A549 (cell line): ENCODE data around the gene CYP26C1. TPM values are rescaled to one million over a fixed set of nuclear protein-coding genes. Genes with fewer than 3 reads are reported as not detected.

Experiments used
- ATAC-seq, 2 experiments: fragments of 200-7000 bp in 1 of 2; fragments of >200 bp in 1 of 2; cut with Nextera tagmentation in 1 of 2; cut with Tn5 transposase in 1 of 2; 3 replicates each; pipeline versions ENCODE4 v1.8.0 to v1.9.1; 2018 to 2020; ENCODE audit warnings: mild to moderate bottlenecking in 1 of 2, moderate library complexity in 1 of 2
- CTCF ChIA-PET: fragments of 300-600 bp; sonication (Branson Sonifier 250); formaldehyde crosslinking; extraction: SDS; loops from one replicate; lab custom pipeline; 2021; ENCODE audit warnings: antibody characterized with exemption, inconsistent platforms; lab: Yijun Ruan, JAX
- POLR2A ChIA-PET: fragments of 350-600 bp; formaldehyde crosslinking; extraction: SDS; loops from one replicate; lab custom pipeline; 2021; ENCODE audit warnings: antibody characterized with exemption, inconsistent platforms; lab: Yijun Ruan, JAX
- DNase-seq, 2 experiments: peaks; one replicate each; pipeline versions ENCODE4 v3.0.0 to v3.0.0-alpha.2; 2011 to 2016; ENCODE audit warnings: low read depth in 1 of 2, low spot score in 1 of 2
- FAIRE-seq: peaks from 2 replicates; lab custom pipeline; 2011; peaks lifted over from hg19 to GRCh38; lab: Jason Lieb, UNC
- H3K27ac ChIP-seq, 2 experiments: fragments of >200 bp; sonication (Bioruptor Twin); formaldehyde crosslinking; 3 replicates each; pipeline ENCODE4 v1.5.1; 2016 to 2017
- H3K4me1 ChIP-seq: fragments of >200 bp; sonication (Bioruptor Twin); formaldehyde crosslinking; 3 replicates; pipeline ENCODE4 v1.6.1; 2016
- H3K4me2 ChIP-seq: fragments of >200 bp; sonication (Bioruptor Twin); formaldehyde crosslinking; 3 replicates; pipeline ENCODE4 v1.6.1; 2016
- H3K4me3 ChIP-seq: fragments of >200 bp; sonication (Bioruptor Twin); formaldehyde crosslinking; 3 replicates; pipeline ENCODE4 v1.5.1; 2016
- H3K9me3 ChIP-seq: fragments of >200 bp; sonication (Bioruptor Twin); formaldehyde crosslinking; 3 replicates; pipeline ENCODE4 v1.6.1; 2016
- CBX8 ChIP-seq: fragments of 200-600 bp; sonication (generic); IDR thresholded peaks from 2 replicates; pipeline ENCODE4 v1.6.1; 2016
- CEBPB ChIP-seq, 2 experiments: fragments of >200 bp in 1 of 2; sonication (Bioruptor Twin) in 1 of 2; formaldehyde crosslinking in 1 of 2; IDR thresholded peaks; 2 replicates each; pipeline ENCODE4 v1.6.1; 2012 to 2016
- CHD2 ChIP-seq: fragments of 150-350 bp; IDR thresholded peaks from 2 replicates; pipeline ENCODE4 v1.6.1; 2014; ENCODE audit warnings: low read length; ENCODE audit not compliant: partially characterized antibody
- CHD4 ChIP-seq: fragments of 200-600 bp; sonication (generic); IDR thresholded peaks from 2 replicates; pipeline ENCODE4 v1.6.1; 2016; ENCODE audit warnings: antibody characterized with exemption, mild to moderate bottlenecking, borderline replicate concordance
- ESRRA ChIP-seq: fragments of 150-350 bp; IDR thresholded peaks from 2 replicates; pipeline ENCODE4 v1.6.1; 2014; ENCODE audit warnings: mild to moderate bottlenecking, low read length, borderline replicate concordance
- FOSL2 ChIP-seq, 2 experiments: fragments of 450-650 bp in 1 of 2; fragments of >200 bp in 1 of 2; sonication (Bioruptor Twin) in 1 of 2; formaldehyde crosslinking; IDR thresholded peaks; 2 replicates each; pipeline versions ENCODE4 v1.5.0 to v1.6.1; 2016 to 2020; ENCODE audit warnings: mild to moderate bottlenecking in 1 of 2, moderate library complexity in 1 of 2
- FOXS1 ChIP-seq: fragments of 250-450 bp; sonication (Bioruptor Pico); IDR thresholded peaks from 2 replicates; pipeline ENCODE4 v1.5.0; 2020; ENCODE audit warnings: mild to moderate bottlenecking, moderate library complexity
- JUN ChIP-seq, 2 experiments: fragments of >200 bp; sonication (Bioruptor Twin); formaldehyde crosslinking; IDR thresholded peaks; 2 replicates in 1 of 2; 3 replicates in 1 of 2; pipeline ENCODE4 v1.6.1; 2016 to 2017
- JUNB ChIP-seq: fragments of >200 bp; sonication (Bioruptor Twin); formaldehyde crosslinking; IDR thresholded peaks from 2 replicates; pipeline ENCODE4 v1.6.1; 2016
- KDM1A ChIP-seq: fragments of 200-600 bp; sonication (generic); IDR thresholded peaks from 2 replicates; pipeline ENCODE4 v1.6.1; 2016; ENCODE audit warnings: low read depth, mild to moderate bottlenecking
- MAFK ChIP-seq: fragments of 450-650 bp; IDR thresholded peaks from 2 replicates; pipeline ENCODE4 v1.6.1; 2014; ENCODE audit not compliant: partially characterized antibody
- MAZ ChIP-seq: fragments of 150-350 bp; IDR thresholded peaks from 2 replicates; pipeline ENCODE4 v1.6.1; 2014; ENCODE audit warnings: antibody characterized with exemption, low read depth, low read length, borderline replicate concordance
- PBX3 ChIP-seq: IDR thresholded peaks from 2 replicates; pipeline ENCODE4 v1.6.1; 2012
- POLR2AphosphoS2 ChIP-seq: conservative IDR thresholded peaks from 2 replicates; pipeline ENCODE4 v1.6.1; 2012; ENCODE audit warnings: low read length, improper control_type of control experiment, inconsistent platforms
- RARB ChIP-seq: fragments of 250-450 bp; sonication (Bioruptor Pico); IDR thresholded peaks from 2 replicates; pipeline ENCODE4 v1.8.0; 2021; ENCODE audit warnings: mild to moderate bottlenecking, moderate library complexity
- ZFP36 ChIP-seq: fragments of 450-650 bp; IDR thresholded peaks from 2 replicates; pipeline ENCODE4 v1.6.1; 2014; ENCODE audit warnings: borderline replicate concordance; ENCODE audit not compliant: partially characterized antibody
- ZNF302 ChIP-seq: fragments of 250-450 bp; sonication (Bioruptor Pico); IDR thresholded peaks from 2 replicates; pipeline ENCODE4 v1.9.0; 2021; ENCODE audit warnings: inconsistent platforms, mild to moderate bottlenecking, moderate library complexity
- WGBS: methylation state at CpG from one replicate; pipeline ENCODE4 v1.1.6; 2017; ENCODE audit errors: missing lambda C conversion rate; 5-methylcytosine and 5-hydroxymethylcytosine counted together
- polyA plus RNA-seq, 4 experiments: library from polyadenylated mRNA; depleted of rRNA in 3 of 4; stranded (reverse); fragments of >200 nt; fragmentation: RNase III in 1 of 4; extraction: RNeasy Plus Mini Kit Qiagen cat#74134 plus additional on column Dnase treatment in 1 of 4; gene quantifications; 2 replicates in 3 of 4; 3 replicates in 1 of 4; pipeline ENCODE4 v1.2.3, GENCODE V29; 2011 to 2017
- TF ChIP-seq, protein P1 (sequence below): fragments of 250-450 bp; sonication (Bioruptor Pico); IDR thresholded peaks from 2 replicates; pipeline ENCODE4 v1.5.0; 2021; ENCODE audit warnings: mild to moderate bottlenecking, moderate library complexity, borderline replicate concordance
- TF ChIP-seq, protein P2 (sequence below): fragments of >200 bp; sonication (Bioruptor Twin); formaldehyde crosslinking; IDR thresholded peaks from 3 replicates; pipeline ENCODE4 v1.6.1; 2016
- TF ChIP-seq, protein P3 (sequence below): fragments of 200-600 bp; sonication (generic); IDR thresholded peaks from 2 replicates; pipeline ENCODE4 v1.6.1; 2016; ENCODE audit warnings: antibody characterized with exemption, mild to moderate bottlenecking, moderate library complexity
- TF ChIP-seq, protein P4 (sequence below): fragments of 450-650 bp; IDR thresholded peaks from 2 replicates; pipeline ENCODE4 v1.6.1; 2014; ENCODE audit warnings: antibody characterized with exemption
- TF ChIP-seq, protein P5 (sequence below): fragments of 150-350 bp; IDR thresholded peaks from 2 replicates; pipeline ENCODE4 v1.6.1; 2014; ENCODE audit warnings: low read depth, mild to moderate bottlenecking, low read length

The CYP26C1 gene
- polyA plus RNA-seq, 2 of the 4 experiments (the other 2 are of a cell fraction) = not detected

- H3K4me2 ChIP-seq = peak overlapping the region; percentile 11
- ChIA-PET POLR2A (no interaction called here), CTCF (no interaction called here)
- WGBS = 11% methylated on average over 2 of the region's 2 CpGs
- no peaks in the 10 kb centered on the region for H3K9me3 ChIP-seq
- peak; percentile 61 for FAIRE-seq
- no peak overlapping the region for H3K4me3 ChIP-seq
- peak overlapping the region; percentile 3 to 53; a peak in 4 of 6 replicates for H3K27ac ChIP-seq
- peak; percentile 27 for DNase-seq
- peaks cover 56% of the 10 kb centered on the region for H3K4me1 ChIP-seq
- peak; percentile 62 to 73; a peak in 3 of 6 replicates for ATAC-seq
- TF ChIP-seq PBX3 = no peak
- TF ChIP-seq CEBPB (IDR thresholded peaks at IDR 0.05) = peak in 1 of 2 experiments; percentile 39; a peak in 1 of 4 replicates
- TF ChIP-seq FOSL2 (IDR thresholded peaks at IDR 0.05) = peak; percentile 49; the same call in 1 of the 2 replicates
- peak; percentile 52 for TF ChIP-seq FOSL2 (CRISPR knock-in tag; IDR thresholded peaks at IDR 0.05)
Observed at GRCh38 chr10:93028883-93029282, 31.7 kb upstream of the CYP26C1 start.

DNA sequence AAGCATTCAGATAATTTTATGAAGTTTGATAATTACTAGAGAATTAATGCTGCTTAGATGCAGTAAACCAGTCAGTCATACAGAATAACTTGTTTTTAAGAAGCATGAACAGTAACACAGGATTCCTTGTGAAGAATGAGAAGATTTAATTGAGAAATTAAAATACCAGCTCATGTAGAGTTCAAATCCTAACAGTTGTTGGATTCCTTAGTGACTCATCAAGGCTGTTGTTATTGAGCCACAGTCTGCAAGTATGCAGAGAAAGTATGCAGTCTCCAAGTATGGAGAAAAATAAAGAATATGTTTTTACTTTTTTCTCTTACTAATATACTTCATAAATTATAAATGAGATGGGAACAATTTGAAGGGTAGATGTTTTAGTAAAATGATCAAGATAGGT is 30.2 kb upstream of the CYP26C1 start:
- ChIA-PET POLR2A (interaction anchor here (0.7 kb wide), 1 partner anchor 456 kb away, joined by 3 read pairs; the partner anchor contains the start of gene IDE), CTCF (no interaction called here)
- no peaks in the 10 kb centered on the region for H3K9me3 ChIP-seq
- FAIRE-seq (peak; percentile 92), ATAC-seq (peak; percentile 77 to 79; a peak in 3 of 6 replicates), DNase-seq (peak; percentile 23 to 28)
- peak overlapping the region; percentile 60 to 87 for H3K27ac ChIP-seq
- H3K4me2 ChIP-seq = peak overlapping the region; percentile 68
- H3K4me3 ChIP-seq = no peak overlapping the region
- H3K4me1 ChIP-seq = peaks cover 67% of the 10 kb centered on the region
- TF ChIP-seq PBX3 (no peak), MAZ (no peak), FOSL2 (IDR thresholded peaks at IDR 0.05) (peak; percentile 59; the same call in 1 of the 2 replicates), FOSL2 (CRISPR knock-in tag; IDR thresholded peaks at IDR 0.05) (peak; percentile 87), JUNB (peak; percentile 48), POLR2AphosphoS2 (no peak), ESRRA (no peak), CEBPB (IDR thresholded peaks at IDR 0.05) (peak in 1 of 2 experiments; percentile 67; a peak in 2 of 4 replicates), ZNF302 (CRISPR knock-in tag) (no peak), FOXS1 (CRISPR knock-in tag) (no peak), KDM1A (no peak), ZFP36 (no peak), CHD4 (no peak), CBX8 (no peak), JUN (IDR thresholded peaks at IDR 0.05) (no peak), CHD2 (no peak), RARB (CRISPR knock-in tag) (no peak), MAFK (no peak)
- TF ChIP-seq, protein P1, sequence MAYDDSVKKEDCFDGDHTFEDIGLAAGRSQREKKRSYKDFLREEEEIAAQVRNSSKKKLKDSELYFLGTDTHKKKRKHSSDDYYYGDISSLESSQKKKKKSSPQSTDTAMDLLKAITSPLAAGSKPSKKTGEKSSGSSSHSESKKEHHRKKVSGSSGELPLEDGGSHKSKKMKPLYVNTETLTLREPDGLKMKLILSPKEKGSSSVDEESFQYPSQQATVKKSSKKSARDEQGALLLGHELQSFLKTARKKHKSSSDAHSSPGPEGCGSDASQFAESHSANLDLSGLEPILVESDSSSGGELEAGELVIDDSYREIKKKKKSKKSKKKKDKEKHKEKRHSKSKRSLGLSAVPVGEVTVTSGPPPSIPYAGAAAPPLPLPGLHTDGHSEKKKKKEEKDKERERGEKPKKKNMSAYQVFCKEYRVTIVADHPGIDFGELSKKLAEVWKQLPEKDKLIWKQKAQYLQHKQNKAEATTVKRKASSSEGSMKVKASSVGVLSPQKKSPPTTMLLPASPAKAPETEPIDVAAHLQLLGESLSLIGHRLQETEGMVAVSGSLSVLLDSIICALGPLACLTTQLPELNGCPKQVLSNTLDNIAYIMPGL = no peak
- TF ChIP-seq, protein P2, sequence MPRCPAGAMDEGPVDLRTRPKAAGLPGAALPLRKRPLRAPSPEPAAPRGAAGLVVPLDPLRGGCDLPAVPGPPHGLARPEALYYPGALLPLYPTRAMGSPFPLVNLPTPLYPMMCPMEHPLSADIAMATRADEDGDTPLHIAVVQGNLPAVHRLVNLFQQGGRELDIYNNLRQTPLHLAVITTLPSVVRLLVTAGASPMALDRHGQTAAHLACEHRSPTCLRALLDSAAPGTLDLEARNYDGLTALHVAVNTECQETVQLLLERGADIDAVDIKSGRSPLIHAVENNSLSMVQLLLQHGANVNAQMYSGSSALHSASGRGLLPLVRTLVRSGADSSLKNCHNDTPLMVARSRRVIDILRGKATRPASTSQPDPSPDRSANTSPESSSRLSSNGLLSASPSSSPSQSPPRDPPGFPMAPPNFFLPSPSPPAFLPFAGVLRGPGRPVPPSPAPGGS = no peak
- TF ChIP-seq, protein P3, sequence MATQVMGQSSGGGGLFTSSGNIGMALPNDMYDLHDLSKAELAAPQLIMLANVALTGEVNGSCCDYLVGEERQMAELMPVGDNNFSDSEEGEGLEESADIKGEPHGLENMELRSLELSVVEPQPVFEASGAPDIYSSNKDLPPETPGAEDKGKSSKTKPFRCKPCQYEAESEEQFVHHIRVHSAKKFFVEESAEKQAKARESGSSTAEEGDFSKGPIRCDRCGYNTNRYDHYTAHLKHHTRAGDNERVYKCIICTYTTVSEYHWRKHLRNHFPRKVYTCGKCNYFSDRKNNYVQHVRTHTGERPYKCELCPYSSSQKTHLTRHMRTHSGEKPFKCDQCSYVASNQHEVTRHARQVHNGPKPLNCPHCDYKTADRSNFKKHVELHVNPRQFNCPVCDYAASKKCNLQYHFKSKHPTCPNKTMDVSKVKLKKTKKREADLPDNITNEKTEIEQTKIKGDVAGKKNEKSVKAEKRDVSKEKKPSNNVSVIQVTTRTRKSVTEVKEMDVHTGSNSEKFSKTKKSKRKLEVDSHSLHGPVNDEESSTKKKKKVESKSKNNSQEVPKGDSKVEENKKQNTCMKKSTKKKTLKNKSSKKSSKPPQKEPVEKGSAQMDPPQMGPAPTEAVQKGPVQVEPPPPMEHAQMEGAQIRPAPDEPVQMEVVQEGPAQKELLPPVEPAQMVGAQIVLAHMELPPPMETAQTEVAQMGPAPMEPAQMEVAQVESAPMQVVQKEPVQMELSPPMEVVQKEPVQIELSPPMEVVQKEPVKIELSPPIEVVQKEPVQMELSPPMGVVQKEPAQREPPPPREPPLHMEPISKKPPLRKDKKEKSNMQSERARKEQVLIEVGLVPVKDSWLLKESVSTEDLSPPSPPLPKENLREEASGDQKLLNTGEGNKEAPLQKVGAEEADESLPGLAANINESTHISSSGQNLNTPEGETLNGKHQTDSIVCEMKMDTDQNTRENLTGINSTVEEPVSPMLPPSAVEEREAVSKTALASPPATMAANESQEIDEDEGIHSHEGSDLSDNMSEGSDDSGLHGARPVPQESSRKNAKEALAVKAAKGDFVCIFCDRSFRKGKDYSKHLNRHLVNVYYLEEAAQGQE = no peak
- TF ChIP-seq, protein P4, sequence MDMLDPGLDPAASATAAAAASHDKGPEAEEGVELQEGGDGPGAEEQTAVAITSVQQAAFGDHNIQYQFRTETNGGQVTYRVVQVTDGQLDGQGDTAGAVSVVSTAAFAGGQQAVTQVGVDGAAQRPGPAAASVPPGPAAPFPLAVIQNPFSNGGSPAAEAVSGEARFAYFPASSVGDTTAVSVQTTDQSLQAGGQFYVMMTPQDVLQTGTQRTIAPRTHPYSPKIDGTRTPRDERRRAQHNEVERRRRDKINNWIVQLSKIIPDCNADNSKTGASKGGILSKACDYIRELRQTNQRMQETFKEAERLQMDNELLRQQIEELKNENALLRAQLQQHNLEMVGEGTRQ = no peak
- TF ChIP-seq, protein P5, sequence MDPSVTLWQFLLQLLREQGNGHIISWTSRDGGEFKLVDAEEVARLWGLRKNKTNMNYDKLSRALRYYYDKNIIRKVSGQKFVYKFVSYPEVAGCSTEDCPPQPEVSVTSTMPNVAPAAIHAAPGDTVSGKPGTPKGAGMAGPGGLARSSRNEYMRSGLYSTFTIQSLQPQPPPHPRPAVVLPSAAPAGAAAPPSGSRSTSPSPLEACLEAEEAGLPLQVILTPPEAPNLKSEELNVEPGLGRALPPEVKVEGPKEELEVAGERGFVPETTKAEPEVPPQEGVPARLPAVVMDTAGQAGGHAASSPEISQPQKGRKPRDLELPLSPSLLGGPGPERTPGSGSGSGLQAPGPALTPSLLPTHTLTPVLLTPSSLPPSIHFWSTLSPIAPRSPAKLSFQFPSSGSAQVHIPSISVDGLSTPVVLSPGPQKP = no peak
- TF ChIP-seq, all 56 proteins: peak for 3
